ENCODE data around the gene IRS4. TPM values are rescaled to one million over a fixed set of nuclear protein-coding genes. Genes with fewer than 3 reads are reported as not detected.

IRS4 gene
- total RNA-seq, 1 experiment from 2014 or later: not detected

DNA sequence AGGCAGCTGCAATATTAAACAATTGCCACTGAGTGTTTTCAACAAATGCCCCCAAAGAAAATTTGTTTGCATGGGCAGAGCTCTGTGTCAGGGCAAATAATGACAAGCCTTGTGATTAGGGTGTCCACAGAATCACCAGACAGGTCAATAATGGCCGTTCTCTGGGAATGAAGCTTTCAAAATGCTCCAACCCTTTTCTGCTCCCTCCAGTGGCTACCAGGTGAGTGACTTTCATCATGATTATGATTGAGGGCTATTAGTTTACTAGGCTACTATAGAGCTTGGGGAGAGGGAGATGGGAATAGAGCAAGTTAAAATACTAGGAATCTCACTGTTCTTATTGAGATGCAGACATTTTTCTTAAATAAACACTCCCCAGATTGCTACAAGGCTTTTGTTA is 23.5 kb downstream of the IRS4 start:
- Mint-ChIP-seq H3K4me3 (ENCODE audit: unreplicated experiment) (no peak overlapping the region), H3K27me3 (ENCODE audit: insufficient read depth, unreplicated experiment) (peaks cover 85% of the 10 kb centered on the region), H3K36me3 (ENCODE audit: insufficient read depth, unreplicated experiment) (peaks cover 2% of the 10 kb centered on the region), H3K27ac (ENCODE audit: low read depth, unreplicated experiment) (no peak overlapping the region), H3K9me3 (ENCODE audit: unreplicated experiment) (no peaks in the 10 kb centered on the region), H3K4me1 (ENCODE audit: insufficient read depth, unreplicated experiment) (no peaks in the 10 kb centered on the region)
- intact Hi-C loops (cut with micrococcal nuclease): no loop called here
- CTCF ChIA-PET: interaction anchor here (0.7 kb wide), 1 partner anchor 1292 kb away, joined by 3 read pairs; no protein-coding TSS in a partner anchor
- DNase-seq (ENCODE audit: unreplicated experiment): no peak
- BruUV-seq (replicated peaks): no TSS peak
- POLR2A ChIA-PET: interaction anchor here (0.7 kb wide), 1 partner anchor 16 kb away, joined by 3 read pairs; no protein-coding TSS in a partner anchor
- TF ChIP-seq, protein P1, sequence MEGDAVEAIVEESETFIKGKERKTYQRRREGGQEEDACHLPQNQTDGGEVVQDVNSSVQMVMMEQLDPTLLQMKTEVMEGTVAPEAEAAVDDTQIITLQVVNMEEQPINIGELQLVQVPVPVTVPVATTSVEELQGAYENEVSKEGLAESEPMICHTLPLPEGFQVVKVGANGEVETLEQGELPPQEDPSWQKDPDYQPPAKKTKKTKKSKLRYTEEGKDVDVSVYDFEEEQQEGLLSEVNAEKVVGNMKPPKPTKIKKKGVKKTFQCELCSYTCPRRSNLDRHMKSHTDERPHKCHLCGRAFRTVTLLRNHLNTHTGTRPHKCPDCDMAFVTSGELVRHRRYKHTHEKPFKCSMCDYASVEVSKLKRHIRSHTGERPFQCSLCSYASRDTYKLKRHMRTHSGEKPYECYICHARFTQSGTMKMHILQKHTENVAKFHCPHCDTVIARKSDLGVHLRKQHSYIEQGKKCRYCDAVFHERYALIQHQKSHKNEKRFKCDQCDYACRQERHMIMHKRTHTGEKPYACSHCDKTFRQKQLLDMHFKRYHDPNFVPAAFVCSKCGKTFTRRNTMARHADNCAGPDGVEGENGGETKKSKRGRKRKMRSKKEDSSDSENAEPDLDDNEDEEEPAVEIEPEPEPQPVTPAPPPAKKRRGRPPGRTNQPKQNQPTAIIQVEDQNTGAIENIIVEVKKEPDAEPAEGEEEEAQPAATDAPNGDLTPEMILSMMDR (IDR thresholded peaks at IDR 0.05; ENCODE audit: unreplicated experiment): no peak

DNA sequence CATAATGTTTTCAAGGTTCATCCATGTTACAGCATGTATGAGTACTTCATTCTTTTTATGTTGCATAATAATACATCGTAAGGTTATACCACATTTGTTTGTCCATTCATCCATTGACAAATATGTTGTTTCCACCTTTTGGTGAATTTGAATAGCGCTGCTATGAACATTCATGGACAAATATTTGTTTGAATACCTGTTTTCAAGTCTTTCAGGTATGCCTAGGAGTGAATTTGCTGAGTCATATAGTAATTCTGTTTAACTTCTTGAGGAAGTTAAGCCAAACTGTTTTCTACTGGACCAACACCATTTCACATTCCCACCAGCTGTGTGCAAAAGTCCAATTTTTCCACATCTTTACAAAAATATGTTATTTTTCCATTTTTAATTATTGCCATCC is 31.5 kb downstream of the IRS4 start:
- no peak for DNase-seq (ENCODE audit: unreplicated experiment)

DNA sequence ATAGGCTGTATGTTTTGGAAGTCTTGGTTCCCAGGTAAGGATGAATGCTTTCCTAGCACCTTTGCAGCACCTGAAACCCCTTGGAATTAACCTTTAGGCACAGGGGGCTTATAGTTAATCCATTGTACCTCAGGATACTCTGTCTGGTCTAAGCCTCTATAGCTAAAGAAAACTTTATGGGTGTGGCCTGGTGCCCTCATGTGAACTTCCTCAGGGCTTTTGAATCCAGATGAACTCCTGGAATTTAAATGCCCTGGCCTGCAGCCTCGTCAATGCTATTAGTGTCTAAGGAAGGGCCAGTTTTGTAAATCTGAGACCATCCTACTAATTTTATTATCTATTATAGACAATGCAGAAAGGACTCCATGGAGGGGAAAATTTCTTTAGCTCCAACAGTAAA is 33.8 kb downstream of the IRS4 start:
- ChIA-PET POLR2A (no interaction called here), CTCF (no interaction called here)
- H3K27me3 Mint-ChIP-seq (ENCODE audit: insufficient read depth, unreplicated experiment): peaks cover 78% of the 10 kb centered on the region
- no peaks in the 10 kb centered on the region for H3K4me1 Mint-ChIP-seq (ENCODE audit: insufficient read depth, unreplicated experiment)
- H3K9me3 Mint-ChIP-seq (ENCODE audit: unreplicated experiment): no peaks in the 10 kb centered on the region
- H3K36me3 Mint-ChIP-seq (ENCODE audit: insufficient read depth, unreplicated experiment): peaks cover 26% of the 10 kb centered on the region
- intact Hi-C loops (cut with micrococcal nuclease): no loop called here
- TSS peak; percentile 8 for BruUV-seq (replicated peaks)
- no peak overlapping the region for H3K27ac Mint-ChIP-seq (ENCODE audit: low read depth, unreplicated experiment)
- no peak overlapping the region for H3K4me3 Mint-ChIP-seq (ENCODE audit: unreplicated experiment)
- TF ChIP-seq, protein P1 (IDR thresholded peaks at IDR 0.05; ENCODE audit: unreplicated experiment): no peak
- DNase-seq (ENCODE audit: unreplicated experiment): no peak

More for the DNA sequence above, 31.5 kb downstream of the IRS4 start:
- intact Hi-C loops (cut with micrococcal nuclease): no loop called here
- H3K4me1 Mint-ChIP-seq (ENCODE audit: insufficient read depth, unreplicated experiment): no peaks in the 10 kb centered on the region
- H3K27me3 Mint-ChIP-seq (ENCODE audit: insufficient read depth, unreplicated experiment): peaks cover 80% of the 10 kb centered on the region
- ChIA-PET CTCF (no interaction called here), POLR2A (no interaction called here)
- TF ChIP-seq, protein P1 (IDR thresholded peaks at IDR 0.05; ENCODE audit: unreplicated experiment): no peak
- H3K4me3 Mint-ChIP-seq (ENCODE audit: unreplicated experiment): no peak overlapping the region
- peaks cover 4% of the 10 kb centered on the region for H3K36me3 Mint-ChIP-seq (ENCODE audit: insufficient read depth, unreplicated experiment)
- H3K9me3 Mint-ChIP-seq (ENCODE audit: unreplicated experiment): no peaks in the 10 kb centered on the region
- no TSS peak for BruUV-seq (replicated peaks)
- H3K27ac Mint-ChIP-seq (ENCODE audit: low read depth, unreplicated experiment): no peak overlapping the region

DNA sequence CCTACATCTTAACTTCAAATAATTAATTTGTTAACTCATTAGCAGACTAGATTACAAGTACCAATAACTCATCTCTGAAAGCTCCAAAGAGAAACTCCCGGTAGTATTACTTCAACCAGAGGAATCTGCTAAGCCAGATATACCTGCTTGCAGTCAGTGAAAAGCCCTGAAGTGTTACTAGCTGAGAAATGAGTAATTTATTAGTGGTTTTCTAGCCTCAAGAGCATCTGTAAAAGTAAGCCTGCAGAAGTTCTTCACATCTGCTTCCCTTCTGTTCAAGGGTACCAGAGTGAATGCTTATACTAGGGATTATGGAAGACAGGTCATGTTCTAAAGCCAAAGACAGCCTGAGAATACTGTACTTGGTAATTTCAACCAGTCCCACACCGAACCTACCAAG is 34.7 kb downstream of the IRS4 start:
- no TSS peak for BruUV-seq (replicated peaks)
- Mint-ChIP-seq H3K27me3 (ENCODE audit: insufficient read depth, unreplicated experiment) (peaks cover 70% of the 10 kb centered on the region), H3K4me3 (ENCODE audit: unreplicated experiment) (no peak overlapping the region), H3K36me3 (ENCODE audit: insufficient read depth, unreplicated experiment) (peaks cover 31% of the 10 kb centered on the region), H3K27ac (ENCODE audit: low read depth, unreplicated experiment) (no peak overlapping the region), H3K4me1 (ENCODE audit: insufficient read depth, unreplicated experiment) (no peaks in the 10 kb centered on the region), H3K9me3 (ENCODE audit: unreplicated experiment) (no peaks in the 10 kb centered on the region)
- no peak for DNase-seq (ENCODE audit: unreplicated experiment)
- ChIA-PET CTCF (no interaction called here), POLR2A (no interaction called here)
- TF ChIP-seq, protein P1 (IDR thresholded peaks at IDR 0.05; ENCODE audit: unreplicated experiment): no peak
- intact Hi-C loops (cut with micrococcal nuclease): no loop called here

Data from MCF 10A (cell line).